ENCODE results near the gene CLCN7. TPM values are rescaled to one million over a fixed set of nuclear protein-coding genes. Genes with fewer than 3 reads are reported as not detected.
A peak's percentile ranks its signal among the peaks of the same experiment; 100 is the strongest.
"Not testable (repeated sequence)": the region's sequence is repeated elsewhere in the genome, so short reads cannot be mapped to it uniquely, and the experiment has no call there.

CLCN7 gene
- total RNA-seq, 1 experiment from 2014 or later: 115 TPM

DNA sequence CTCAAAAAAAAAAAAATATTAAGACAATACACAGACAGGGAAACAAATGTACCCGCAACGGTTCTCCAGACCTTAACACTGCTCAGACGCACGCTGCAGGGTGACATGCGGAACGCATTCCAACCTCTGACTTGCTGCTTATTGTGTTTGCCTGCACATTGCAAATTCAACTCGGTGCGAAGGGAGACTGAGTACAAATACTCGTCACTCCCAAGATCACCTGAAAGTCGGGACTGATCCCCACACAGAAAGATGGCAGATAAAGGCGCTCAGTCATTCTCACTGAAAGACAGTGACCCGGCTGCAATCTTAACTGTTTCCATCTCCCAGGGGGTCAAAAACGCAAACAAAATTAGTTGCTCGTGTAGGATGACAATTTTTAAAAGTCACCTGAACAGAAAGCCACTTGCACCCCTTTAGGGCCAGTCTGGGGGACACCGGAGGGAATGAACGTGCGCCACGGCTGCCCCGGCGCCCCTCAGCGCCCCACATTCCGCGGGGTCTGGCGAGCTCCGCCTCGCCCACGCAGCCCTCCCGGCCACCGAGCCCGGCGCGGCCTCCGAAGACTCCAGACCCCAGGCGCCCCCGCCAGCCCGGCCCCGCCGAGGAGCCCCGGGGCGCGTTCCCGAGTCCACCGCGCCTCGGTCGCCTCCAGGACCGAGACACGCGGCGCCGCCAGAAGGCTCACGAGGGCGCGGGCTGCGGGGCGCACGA is 589 bp downstream of the CLCN7 start:
- H3K36me3 ChIP-seq: peaks cover 7% of the 10 kb centered on the region; the same call in 1 of the 2 replicates
- DNase-seq: no peak
- no peaks in the 10 kb centered on the region for H3K27me3 ChIP-seq
- H3K4me3 ChIP-seq: peak overlapping the region; percentile 96
- H3K9me3 ChIP-seq: no peaks in the 10 kb centered on the region

- Histone ChIP-seq H3K9me3 (no peaks in the 10 kb centered on the region), H3K27me3 (no peaks in the 10 kb centered on the region), H3K4me3 (no peak overlapping the region), H3K36me3 (peaks cover 7% of the 10 kb centered on the region; the same call in 1 of the 2 replicates)
- no peak for DNase-seq
Measured at GRCh38 chr16:1472974-1473373, 1.9 kb downstream of the CLCN7 start.

DNA sequence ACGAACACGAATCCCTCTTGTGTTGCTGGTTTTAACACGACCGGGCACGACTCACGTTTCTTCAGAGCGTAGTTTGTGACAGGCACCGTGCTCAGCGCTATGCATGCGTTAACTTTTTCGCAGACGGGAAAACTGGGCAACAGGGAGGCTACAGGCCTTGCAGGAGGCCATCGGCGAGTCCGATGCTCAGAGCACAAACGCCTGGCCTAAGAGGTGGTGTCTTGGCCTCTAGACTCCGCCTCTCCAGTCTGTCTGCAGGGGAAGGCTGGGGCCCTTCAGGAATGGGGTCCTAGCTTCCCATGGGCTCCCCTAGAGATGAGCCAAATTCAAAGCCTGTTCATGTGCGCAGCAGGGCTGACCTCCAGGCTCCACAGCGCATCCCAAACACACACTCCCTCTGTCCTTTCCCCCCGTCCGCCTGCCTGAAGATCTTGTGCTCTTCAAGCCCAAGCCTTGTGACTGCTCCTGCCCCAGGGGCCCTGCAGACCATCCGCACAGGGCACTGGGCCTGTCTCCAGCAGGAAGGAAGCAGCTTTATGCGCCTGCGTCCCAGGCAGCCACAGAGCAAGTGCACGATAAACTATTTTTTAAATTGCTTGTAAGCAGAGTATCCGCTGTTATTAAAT is 3.1 kb downstream of the CLCN7 start:
- H3K36me3 ChIP-seq: peaks cover 7% of the 10 kb centered on the region; the same call in 1 of the 2 replicates

GRCh38 chr16:1470481-1471251 is 4.2 kb downstream of the CLCN7 start:
- Histone ChIP-seq H3K27me3 (no peaks in the 10 kb centered on the region), H3K36me3 (peaks cover 4% of the 10 kb centered on the region; the same call in 1 of the 2 replicates), H3K9me3 (no peaks in the 10 kb centered on the region), H3K4me3 (no peak overlapping the region)
- peak; percentile 70 for DNase-seq

More for the DNA sequence above, 3.1 kb downstream of the CLCN7 start:
- no peaks in the 10 kb centered on the region for H3K27me3 ChIP-seq
- H3K9me3 ChIP-seq: no peaks in the 10 kb centered on the region
- no peak overlapping the region for H3K4me3 ChIP-seq
- no peak for DNase-seq

DNA sequence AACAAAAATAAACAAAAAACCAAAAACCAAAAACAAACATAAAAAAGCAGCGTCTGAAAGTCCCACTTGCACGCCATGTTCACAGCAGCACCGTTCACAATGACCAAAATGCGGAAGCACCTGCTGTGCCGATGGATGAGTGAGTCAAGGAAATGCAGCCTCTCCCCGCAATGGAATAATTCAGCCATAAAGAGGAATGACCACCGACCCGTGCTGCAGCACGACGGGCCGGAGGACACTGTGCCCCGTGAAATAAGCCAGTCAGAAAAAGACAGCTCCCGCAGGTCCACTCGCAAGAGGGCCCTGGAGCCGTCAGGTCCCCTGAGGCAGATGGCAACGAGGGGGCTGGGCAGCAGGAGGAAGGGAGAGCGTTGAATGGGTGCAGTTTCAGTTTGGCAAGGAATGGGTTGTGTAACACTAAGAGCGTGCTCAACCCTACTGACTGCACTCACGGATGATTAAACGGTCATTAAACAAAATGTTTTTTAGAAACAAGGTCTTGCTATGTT is 5.1 kb downstream of the CLCN7 start:
- no peaks in the 10 kb centered on the region for H3K27me3 ChIP-seq
- no peak for DNase-seq
- H3K4me3 ChIP-seq: no peak overlapping the region
- H3K36me3 ChIP-seq: no peaks in the 10 kb centered on the region
- no peaks in the 10 kb centered on the region for H3K9me3 ChIP-seq

- H3K27me3 ChIP-seq, H3K9me3 ChIP-seq, H3K4me3 ChIP-seq, DNase-seq, H3K36me3 ChIP-seq: not testable (repeated sequence)
Measured at GRCh38 chr16:1469141-1469540, 5.7 kb downstream of the CLCN7 start.

- H3K4me3 ChIP-seq: no peak overlapping the region
- no peaks in the 10 kb centered on the region for H3K9me3 ChIP-seq
- no peaks in the 10 kb centered on the region for H3K36me3 ChIP-seq
- H3K27me3 ChIP-seq: no peaks in the 10 kb centered on the region
- no peak for DNase-seq
Measured at GRCh38 chr16:1468426-1468810, 6.4 kb downstream of the CLCN7 start.

DNA sequence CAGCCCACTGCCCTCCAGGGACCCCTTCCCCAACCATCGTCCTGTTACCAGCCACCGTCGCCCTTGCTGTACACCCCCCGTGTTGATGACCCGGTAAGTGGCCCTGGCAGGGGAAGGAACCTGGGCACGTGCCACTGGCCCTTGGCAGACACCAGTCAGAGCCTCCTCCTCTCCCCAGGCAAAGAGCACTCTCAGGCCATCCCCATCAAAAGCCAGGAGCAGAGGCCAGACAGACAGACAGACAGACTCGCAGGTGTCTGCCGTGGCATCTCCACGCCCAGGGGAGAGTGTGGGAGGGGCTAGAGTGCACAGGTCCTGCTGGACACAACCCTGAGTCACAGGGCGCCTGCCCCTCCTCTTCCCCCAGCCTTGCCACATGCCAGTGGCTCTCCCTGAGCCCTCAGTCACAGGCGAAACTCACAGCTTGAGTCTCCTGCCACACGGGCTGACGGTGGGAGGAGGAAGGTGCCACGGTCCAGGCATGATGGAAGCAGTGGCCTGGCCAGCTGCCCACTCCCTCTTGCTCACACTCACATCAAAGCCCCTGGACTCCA is 7.8 kb downstream of the CLCN7 start:
- no peaks in the 10 kb centered on the region for H3K9me3 ChIP-seq
- H3K4me3 ChIP-seq: no peak overlapping the region
- no peak for DNase-seq
- peaks cover 7% of the 10 kb centered on the region; the same call in 1 of the 2 replicates for H3K36me3 ChIP-seq
- H3K27me3 ChIP-seq: no peaks in the 10 kb centered on the region

DNA sequence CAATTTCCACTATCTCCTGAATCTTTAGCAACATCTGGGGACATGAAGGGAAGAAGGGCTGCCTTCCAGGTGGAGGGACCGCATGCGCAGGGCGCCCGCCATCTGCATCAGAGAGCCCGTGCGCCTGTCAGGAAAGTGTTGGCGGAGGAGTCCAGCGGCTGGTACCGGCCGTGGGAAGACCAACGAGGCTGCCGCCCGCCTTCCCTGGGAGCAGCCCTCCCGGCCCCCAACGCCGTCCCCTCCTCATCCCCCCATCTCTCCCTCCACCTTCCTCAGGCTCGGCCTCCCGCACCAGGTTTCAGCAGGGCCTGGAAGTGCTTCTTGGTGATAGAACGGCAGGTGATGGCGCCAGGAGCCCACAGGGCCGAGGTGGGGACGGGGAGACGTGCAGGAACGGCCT is 8.8 kb downstream of the CLCN7 start:
- Histone ChIP-seq H3K27me3 (no peaks in the 10 kb centered on the region), H3K9me3 (no peaks in the 10 kb centered on the region), H3K4me3 (no peak overlapping the region), H3K36me3 (peaks cover 7% of the 10 kb centered on the region; the same call in 1 of the 2 replicates)
- no peak for DNase-seq

- Histone ChIP-seq H3K27me3 (no peaks in the 10 kb centered on the region), H3K36me3 (peaks cover 7% of the 10 kb centered on the region; the same call in 1 of the 2 replicates), H3K4me3 (no peak overlapping the region), H3K9me3 (no peaks in the 10 kb centered on the region)
- no peak for DNase-seq
Measured at GRCh38 chr16:1465567-1465915, 9.3 kb downstream of the CLCN7 start.

- Histone ChIP-seq H3K9me3 (no peaks in the 10 kb centered on the region), H3K36me3 (peaks cover 7% of the 10 kb centered on the region; the same call in 1 of the 2 replicates), H3K4me3 (no peak overlapping the region), H3K27me3 (no peaks in the 10 kb centered on the region)
- no peak for DNase-seq
Measured at GRCh38 chr16:1464894-1465566, 9.8 kb downstream of the CLCN7 start.

DNA sequence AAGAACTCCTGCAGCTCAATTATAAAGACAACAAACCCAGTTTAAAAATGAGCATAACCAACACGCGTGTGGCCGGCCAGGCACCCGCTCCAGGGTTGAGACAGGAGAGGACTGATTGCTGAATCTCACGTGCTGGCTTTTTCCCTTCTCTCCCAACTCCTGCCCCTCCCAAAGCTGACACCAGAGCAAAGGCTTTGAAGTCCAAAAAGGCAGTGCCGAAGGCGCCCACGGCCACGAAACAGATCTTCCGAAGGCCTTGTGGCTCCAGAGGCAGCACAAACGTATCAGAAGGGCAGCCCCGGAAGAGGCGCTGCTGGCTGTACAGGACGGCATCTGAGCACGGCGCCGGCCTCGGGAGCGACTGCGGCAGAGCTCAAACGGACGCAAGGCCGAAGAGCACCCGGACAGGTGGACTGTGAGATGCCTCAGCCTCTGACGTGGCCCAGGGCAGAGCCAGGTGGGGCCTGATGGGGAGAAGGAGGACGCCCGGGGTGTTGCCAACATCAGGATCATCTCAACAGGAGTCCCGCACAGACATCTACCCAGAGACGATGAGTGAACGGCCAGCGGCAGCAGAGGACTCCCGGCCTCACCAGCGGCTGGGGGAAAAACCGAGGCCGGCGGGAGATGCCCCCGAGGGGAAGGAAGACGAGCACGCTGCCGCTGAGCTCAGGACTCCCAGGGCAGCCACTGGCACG is 10.5 kb downstream of the CLCN7 start:
- H3K27me3 ChIP-seq: no peaks in the 10 kb centered on the region
- H3K4me3 ChIP-seq: no peak overlapping the region
- H3K9me3 ChIP-seq: no peaks in the 10 kb centered on the region
- no peak for DNase-seq
- peaks cover 7% of the 10 kb centered on the region; the same call in 1 of the 2 replicates for H3K36me3 ChIP-seq

- H3K9me3 ChIP-seq: no peaks in the 10 kb centered on the region
- DNase-seq: no peak
- H3K36me3 ChIP-seq: peaks cover 7% of the 10 kb centered on the region; the same call in 1 of the 2 replicates
- H3K27me3 ChIP-seq: no peaks in the 10 kb centered on the region
- H3K4me3 ChIP-seq: no peak overlapping the region
Measured at GRCh38 chr16:1461146-1461545, 13.7 kb downstream of the CLCN7 start.

GRCh38 chr16:1460602-1461138 is 14.2 kb downstream of the CLCN7 start:
- no peak overlapping the region for H3K4me3 ChIP-seq
- no peak for DNase-seq
- H3K27me3 ChIP-seq: no peaks in the 10 kb centered on the region
- no peaks in the 10 kb centered on the region for H3K9me3 ChIP-seq
- H3K36me3 ChIP-seq: peaks cover 7% of the 10 kb centered on the region; the same call in 1 of the 2 replicates

DNA sequence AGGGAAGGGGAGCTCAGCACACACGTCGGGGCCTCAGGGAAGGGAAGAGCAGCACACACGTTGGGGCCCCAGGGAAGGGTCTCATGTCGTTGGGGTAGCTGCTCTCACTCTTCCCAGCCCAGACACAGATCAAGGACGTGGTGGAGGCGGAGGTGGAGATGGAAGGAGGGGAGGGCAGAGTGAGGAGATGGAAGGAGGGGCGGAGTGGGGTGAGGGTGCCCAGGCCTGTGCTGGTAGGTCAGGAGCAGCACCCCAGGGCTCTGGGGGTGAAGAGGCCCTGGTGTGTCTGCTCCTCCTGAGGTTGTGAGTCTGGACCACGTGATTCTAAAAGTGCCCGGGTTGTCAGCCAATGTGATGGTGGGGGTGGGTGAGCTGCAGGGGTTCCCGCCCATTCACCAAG is 14.9 kb downstream of the CLCN7 start:
- Histone ChIP-seq H3K27me3 (no peaks in the 10 kb centered on the region), H3K36me3 (peaks cover 7% of the 10 kb centered on the region; the same call in 1 of the 2 replicates), H3K9me3 (no peaks in the 10 kb centered on the region), H3K4me3 (no peak overlapping the region)
- no peak for DNase-seq

DNA sequence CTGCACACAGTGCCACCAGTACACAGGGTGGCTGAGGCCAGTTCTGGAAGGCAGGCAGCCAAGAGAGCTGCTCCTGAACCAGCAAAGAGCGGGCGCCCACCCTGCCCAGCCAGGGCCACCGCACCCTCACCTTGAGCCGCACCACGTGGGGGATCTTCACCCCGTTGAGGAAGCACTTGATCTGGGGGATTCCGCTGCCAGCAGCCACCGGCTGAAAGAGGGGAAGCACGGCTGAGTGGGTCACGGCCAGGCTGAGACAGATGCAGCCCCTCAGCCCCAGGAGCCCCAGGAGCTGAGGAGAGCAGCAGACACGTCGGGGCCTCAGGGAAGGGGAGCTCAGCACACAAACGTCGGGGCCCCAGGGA is 15.9 kb downstream of the CLCN7 start:
- Histone ChIP-seq H3K36me3 (peaks cover 9% of the 10 kb centered on the region; the same call in 1 of the 2 replicates), H3K4me3 (no peak overlapping the region)

More for the DNA sequence above, 15.9 kb downstream of the CLCN7 start:
- DNase-seq: no peak
- Histone ChIP-seq H3K27me3 (no peaks in the 10 kb centered on the region), H3K9me3 (no peaks in the 10 kb centered on the region)

All from MG63 (cell line).